ENCODE measurements around the gene MEGF6.
"Not testable (repeated sequence)": the region's sequence is repeated elsewhere in the genome, so short reads cannot be mapped to it uniquely, and the experiment has no call there.

MEGF6 gene

GRCh38 chr1:3578433-3578805 lies 32.9 kb downstream of the MEGF6 start:
- FAIRE-seq (no peak), DNase-seq (ENCODE audit: extremely low spot score, insufficient read length, low read depth) (no peak)

- DNase-seq (ENCODE audit: extremely low spot score, insufficient read length, low read depth), result no peak
- no peak for FAIRE-seq
These were observed 33.4 kb downstream of the MEGF6 start for GRCh38 chr1:3577711-3578432.

- DNase-seq (ENCODE audit: extremely low spot score, insufficient read length, low read depth) (no peak), FAIRE-seq (no peak)
These were observed 34.0 kb downstream of the MEGF6 start for GRCh38 chr1:3577300-3577699.

- FAIRE-seq, result no peak
- DNase-seq (ENCODE audit: extremely low spot score, insufficient read length, low read depth), result no peak
These were observed 35.3 kb downstream of the MEGF6 start for GRCh38 chr1:3575993-3576392.

GRCh38 chr1:3575515-3575914 lies 35.8 kb downstream of the MEGF6 start:
- not testable (repeated sequence) for FAIRE-seq; DNase-seq (ENCODE audit: extremely low spot score, insufficient read length, low read depth)

- no peak for DNase-seq (ENCODE audit: extremely low spot score, insufficient read length, low read depth)
- FAIRE-seq, result no peak
These were observed 37.8 kb downstream of the MEGF6 start for GRCh38 chr1:3573500-3573899.

- DNase-seq (ENCODE audit: extremely low spot score, insufficient read length, low read depth); FAIRE-seq: not testable (repeated sequence)
These were observed 38.7 kb downstream of the MEGF6 start for GRCh38 chr1:3572638-3573037.

GRCh38 chr1:3571263-3571662 lies 40.0 kb downstream of the MEGF6 start:
- DNase-seq (ENCODE audit: extremely low spot score, insufficient read length, low read depth) (no peak), FAIRE-seq (no peak)

GRCh38 chr1:3570066-3570986 lies 41.0 kb downstream of the MEGF6 start:
- FAIRE-seq, result no peak
- no peak for DNase-seq (ENCODE audit: extremely low spot score, insufficient read length, low read depth)

- DNase-seq (ENCODE audit: extremely low spot score, insufficient read length, low read depth) (no peak), FAIRE-seq (no peak)
These were observed 41.9 kb downstream of the MEGF6 start for GRCh38 chr1:3569436-3569835.

- FAIRE-seq (no peak), DNase-seq (ENCODE audit: extremely low spot score, insufficient read length, low read depth) (no peak)
These were observed 42.4 kb downstream of the MEGF6 start for GRCh38 chr1:3568815-3569435.

GRCh38 chr1:3566951-3567804 lies 44.1 kb downstream of the MEGF6 start:
- no peak for FAIRE-seq
- no peak for DNase-seq (ENCODE audit: extremely low spot score, insufficient read length, low read depth)

- FAIRE-seq (no peak), DNase-seq (ENCODE audit: extremely low spot score, insufficient read length, low read depth) (no peak)
These were observed 45.1 kb downstream of the MEGF6 start for GRCh38 chr1:3566003-3566885.

GRCh38 chr1:3564921-3565831 lies 46.1 kb downstream of the MEGF6 start:
- no peak for FAIRE-seq

GRCh38 chr1:3563610-3564009 lies 47.7 kb downstream of the MEGF6 start:
- FAIRE-seq (no peak), DNase-seq (ENCODE audit: extremely low spot score, insufficient read length, low read depth) (no peak)

More at GRCh38 chr1:3564921-3565831, 46.1 kb downstream of the MEGF6 start:
- peak; percentile 71 for DNase-seq (ENCODE audit: extremely low spot score, insufficient read length, low read depth)

GRCh38 chr1:3563125-3563524 lies 48.2 kb downstream of the MEGF6 start:
- DNase-seq (ENCODE audit: extremely low spot score, insufficient read length, low read depth) (no peak), FAIRE-seq (no peak)

- DNase-seq (ENCODE audit: extremely low spot score, insufficient read length, low read depth) (no peak), FAIRE-seq (no peak)
These were observed 48.6 kb downstream of the MEGF6 start for GRCh38 chr1:3562712-3563111.

- no peak for DNase-seq (ENCODE audit: extremely low spot score, insufficient read length, low read depth)
- no peak for FAIRE-seq
These were observed 49.6 kb downstream of the MEGF6 start for GRCh38 chr1:3561702-3562101.

Measured in GM18507 (cell line).